Measurements from ENCODE around the gene KRT10. TPM values are rescaled to one million over a fixed set of nuclear protein-coding genes. Genes with fewer than 3 reads are reported as not detected.

Gene KRT10
- polyA plus RNA-seq, 1 donor (not counting 4 experiments of a cell fraction or from before 2014, with no cell fraction given): 67.9 TPM

DNA sequence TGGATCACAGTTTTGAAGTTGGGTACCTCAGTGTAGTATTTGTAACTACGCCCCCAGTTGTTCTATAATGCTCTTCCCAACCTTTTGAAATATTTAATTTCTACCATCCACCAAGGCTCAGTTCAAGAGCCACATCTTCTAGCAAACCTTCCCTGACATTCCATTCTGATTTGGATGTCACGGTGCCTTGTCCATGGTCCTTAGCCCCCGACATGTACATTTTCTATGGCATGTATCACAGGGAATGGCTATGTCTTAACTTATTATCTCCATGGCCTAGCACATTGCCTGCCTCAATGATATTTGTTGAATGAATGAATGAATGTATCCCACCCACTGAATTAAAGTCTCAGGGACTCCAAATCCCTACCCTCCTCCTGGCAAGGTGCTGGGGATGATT, 16.3 kb downstream of the KRT10 start:
- no peaks in the 10 kb centered on the region for H3K9me1 ChIP-seq (ENCODE audit: control insufficient read depth, extremely low read depth, insufficient read depth, low read length)
- dilution Hi-C loops (cut with MboI; ENCODE audit: extremely low pct_ligation_motif_present, low sequenced_read_pairs): no loop called here

DNA sequence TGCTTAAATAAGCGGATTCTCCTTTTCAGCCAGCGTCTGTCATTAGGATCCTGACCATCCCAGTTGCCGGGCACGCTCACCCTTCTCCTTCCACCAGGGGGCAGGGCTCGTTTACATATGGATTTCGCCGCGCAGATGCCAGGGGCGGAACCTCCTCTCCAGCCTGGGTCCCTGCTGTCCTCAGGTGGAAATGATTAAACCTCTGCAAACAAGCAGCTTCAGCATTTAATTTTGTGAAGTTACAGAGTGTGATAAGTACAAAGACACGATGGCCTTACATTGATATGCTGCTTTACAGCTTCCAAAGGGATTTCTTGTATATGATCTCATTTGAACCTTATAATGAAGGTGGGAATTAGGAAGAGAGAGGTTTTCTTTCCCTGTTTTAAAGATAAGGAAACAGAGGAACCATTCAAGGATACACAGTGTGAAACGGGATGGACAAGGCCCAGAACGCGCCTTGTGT, 18.8 kb downstream of the KRT10 start:
- no peaks in the 10 kb centered on the region for H3K9me1 ChIP-seq (ENCODE audit: control insufficient read depth, extremely low read depth, insufficient read depth, low read length)
- H4K20me1 ChIP-seq (ENCODE audit: control insufficient read depth, extremely low read depth, insufficient read depth, low read length): no peaks in the 10 kb centered on the region
- dilution Hi-C loops (cut with MboI; ENCODE audit: extremely low pct_ligation_motif_present, low sequenced_read_pairs): no loop called here
- TF ChIP-seq, protein P1, sequence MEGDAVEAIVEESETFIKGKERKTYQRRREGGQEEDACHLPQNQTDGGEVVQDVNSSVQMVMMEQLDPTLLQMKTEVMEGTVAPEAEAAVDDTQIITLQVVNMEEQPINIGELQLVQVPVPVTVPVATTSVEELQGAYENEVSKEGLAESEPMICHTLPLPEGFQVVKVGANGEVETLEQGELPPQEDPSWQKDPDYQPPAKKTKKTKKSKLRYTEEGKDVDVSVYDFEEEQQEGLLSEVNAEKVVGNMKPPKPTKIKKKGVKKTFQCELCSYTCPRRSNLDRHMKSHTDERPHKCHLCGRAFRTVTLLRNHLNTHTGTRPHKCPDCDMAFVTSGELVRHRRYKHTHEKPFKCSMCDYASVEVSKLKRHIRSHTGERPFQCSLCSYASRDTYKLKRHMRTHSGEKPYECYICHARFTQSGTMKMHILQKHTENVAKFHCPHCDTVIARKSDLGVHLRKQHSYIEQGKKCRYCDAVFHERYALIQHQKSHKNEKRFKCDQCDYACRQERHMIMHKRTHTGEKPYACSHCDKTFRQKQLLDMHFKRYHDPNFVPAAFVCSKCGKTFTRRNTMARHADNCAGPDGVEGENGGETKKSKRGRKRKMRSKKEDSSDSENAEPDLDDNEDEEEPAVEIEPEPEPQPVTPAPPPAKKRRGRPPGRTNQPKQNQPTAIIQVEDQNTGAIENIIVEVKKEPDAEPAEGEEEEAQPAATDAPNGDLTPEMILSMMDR (optimal IDR thresholded peaks at IDR 0.05 in 1 of 3, IDR thresholded peaks at IDR 0.05 in 1 of 3, conservative IDR thresholded peaks at IDR 0.05 in 1 of 3; ENCODE audit: extremely low read depth in 1 of 3, insufficient read depth in 2 of 3, low read length in 3 of 3): peak; percentile 84 to 97 (median 93)
- no peak for TF ChIP-seq EZH2 (IDR thresholded peaks at IDR 0.05; ENCODE audit: low read length)
- H3K4me1 ChIP-seq (ENCODE audit: control insufficient read depth, extremely low read depth, insufficient read depth, low read length): no peaks in the 10 kb centered on the region
- H3K36me3 ChIP-seq (ENCODE audit: control insufficient read depth in 2 of 2, extremely low read depth in 1 of 2, insufficient read depth in 2 of 2, low read length in 2 of 2): no peaks in the 10 kb centered on the region
- H3K9me3 ChIP-seq (ENCODE audit: control insufficient read depth, low read depth, low read length): no peaks in the 10 kb centered on the region
- H3K27ac ChIP-seq (ENCODE audit: control insufficient read depth, insufficient read depth, low read length): no peak overlapping the region
- H3K27me3 ChIP-seq (ENCODE audit: control insufficient read depth, extremely low read depth, insufficient read depth, low read length): peaks cover 5% of the 10 kb centered on the region
- FAIRE-seq (peak; percentile 34), DNase-seq (ENCODE audit: low read depth, low spot score) (peak; percentile 19)
- no peak overlapping the region for H3K4me3 ChIP-seq (ENCODE audit: control insufficient read depth in 2 of 3, extremely low read depth in 1 of 3, insufficient read depth in 2 of 3, low read depth in 1 of 3, low read length in 3 of 3)
- no peak overlapping the region for H2AFZ ChIP-seq (ENCODE audit: control insufficient read depth, low read length)
- H3K9ac ChIP-seq (ENCODE audit: control insufficient read depth, extremely low read depth, insufficient read depth, low read length): no peak overlapping the region
- H3K4me2 ChIP-seq (ENCODE audit: control insufficient read depth, extremely low read depth, insufficient read depth, low read depth, low read length): no peak overlapping the region
- H3K79me2 ChIP-seq (ENCODE audit: control insufficient read depth, insufficient read depth, low read length): no peaks in the 10 kb centered on the region

More for the DNA sequence above, 16.3 kb downstream of the KRT10 start:
- Histone ChIP-seq H3K36me3 (ENCODE audit: control insufficient read depth in 2 of 2, extremely low read depth in 1 of 2, insufficient read depth in 2 of 2, low read length in 2 of 2) (no peaks in the 10 kb centered on the region), H3K27me3 (ENCODE audit: control insufficient read depth, extremely low read depth, insufficient read depth, low read length) (no peaks in the 10 kb centered on the region), H3K9ac (ENCODE audit: control insufficient read depth, extremely low read depth, insufficient read depth, low read length) (no peak overlapping the region), H3K79me2 (ENCODE audit: control insufficient read depth, insufficient read depth, low read length) (no peaks in the 10 kb centered on the region), H4K20me1 (ENCODE audit: control insufficient read depth, extremely low read depth, insufficient read depth, low read length) (no peaks in the 10 kb centered on the region), H3K4me2 (ENCODE audit: control insufficient read depth, extremely low read depth, insufficient read depth, low read depth, low read length) (no peak overlapping the region), H3K27ac (ENCODE audit: control insufficient read depth, insufficient read depth, low read length) (no peak overlapping the region), H3K9me3 (ENCODE audit: control insufficient read depth, low read depth, low read length) (no peaks in the 10 kb centered on the region), H3K4me3 (ENCODE audit: control insufficient read depth in 2 of 3, extremely low read depth in 1 of 3, insufficient read depth in 2 of 3, low read depth in 1 of 3, low read length in 3 of 3) (no peak overlapping the region), H3K4me1 (ENCODE audit: control insufficient read depth, extremely low read depth, insufficient read depth, low read length) (no peaks in the 10 kb centered on the region), H2AFZ (ENCODE audit: control insufficient read depth, low read length) (no peak overlapping the region)
- TF ChIP-seq, protein P1 (optimal IDR thresholded peaks at IDR 0.05 in 1 of 3, IDR thresholded peaks at IDR 0.05 in 1 of 3, conservative IDR thresholded peaks at IDR 0.05 in 1 of 3; ENCODE audit: extremely low read depth in 1 of 3, insufficient read depth in 2 of 3, low read length in 3 of 3): no peak
- no peak for TF ChIP-seq EZH2 (IDR thresholded peaks at IDR 0.05; ENCODE audit: low read length)
- FAIRE-seq: no peak
- DNase-seq (ENCODE audit: low read depth, low spot score): no peak

All from keratinocyte (primary cell).